RWPE2 (cell line): ENCODE results near the gene SIK3.

Source experiments
- ATAC-seq: fragments of 200-7000 bp; cut with Tn5 transposase; 3 replicates; pipeline ENCODE4 v1.9.1; 2021; ENCODE audit warnings: low read depth
- DNase-seq: peaks from one replicate; pipeline ENCODE4 v3.0.0-alpha.2; 2020; ENCODE audit warnings: low spot score
- H3K27ac ChIP-seq: fragments of 450-650 bp; 2 replicates; pipeline ENCODE4 v1.5.1; 2017; ENCODE audit warnings: mild to moderate bottlenecking; ENCODE audit not compliant: poor library complexity, severe bottlenecking
- H3K27me3 ChIP-seq: fragments of 250-450 bp; sonication (Bioruptor Pico); 2 replicates; pipeline ENCODE4 v1.5.1; 2021; ENCODE audit warnings: mild to moderate bottlenecking, moderate library complexity; ENCODE audit not compliant: insufficient read depth, poor library complexity, severe bottlenecking
- H3K36me3 ChIP-seq: fragments of 250-450 bp; sonication (Bioruptor Pico); 2 replicates; pipeline ENCODE4 v1.5.1; 2020; ENCODE audit warnings: low read depth, mild to moderate bottlenecking, moderate library complexity
- H3K4me1 ChIP-seq: fragments of 250-450 bp; sonication (Bioruptor Pico); 2 replicates; pipeline ENCODE4 v1.5.1; 2021; ENCODE audit warnings: mild to moderate bottlenecking, moderate library complexity; ENCODE audit not compliant: insufficient read depth, poor library complexity, severe bottlenecking
- H3K4me3 ChIP-seq: fragments of 250-450 bp; sonication (Bioruptor Pico); 2 replicates; pipeline ENCODE4 v1.5.1; 2021; ENCODE audit warnings: mild to moderate bottlenecking, moderate library complexity; ENCODE audit not compliant: severe bottlenecking
- H3K9me3 ChIP-seq: fragments of 250-450 bp; sonication (Bioruptor Pico); 2 replicates; pipeline ENCODE4 v1.5.1; 2021; ENCODE audit warnings: mild to moderate bottlenecking, moderate library complexity; ENCODE audit not compliant: severe bottlenecking
- CTCF ChIP-seq: fragments of 450-650 bp; IDR thresholded peaks from one replicate; pipeline ENCODE4 v1.5.1; 2017; ENCODE audit warnings: mild to moderate bottlenecking, moderate library complexity; ENCODE audit not compliant: poor library complexity, severe bottlenecking

SIK3 gene

GRCh38 chr11:116882386-116882785, 215.8 kb downstream of the SIK3 start:
- H3K4me1 ChIP-seq: no peaks in the 10 kb centered on the region
- no peak for DNase-seq
- no peak for ATAC-seq
- no peaks in the 10 kb centered on the region for H3K27me3 ChIP-seq
- no peak overlapping the region for H3K4me3 ChIP-seq
- H3K36me3 ChIP-seq: no peaks in the 10 kb centered on the region
- no peaks in the 10 kb centered on the region for H3K9me3 ChIP-seq
- no peak overlapping the region for H3K27ac ChIP-seq
- no peak for TF ChIP-seq CTCF

- ATAC-seq (no peak), DNase-seq (no peak)
- Histone ChIP-seq H3K9me3 (no peaks in the 10 kb centered on the region), H3K4me1 (no peaks in the 10 kb centered on the region), H3K36me3 (no peaks in the 10 kb centered on the region), H3K27me3 (no peaks in the 10 kb centered on the region), H3K4me3 (no peak overlapping the region), H3K27ac (no peak overlapping the region)
- TF ChIP-seq CTCF: no peak
These were observed 217.1 kb downstream of the SIK3 start for GRCh38 chr11:116881143-116881542.

GRCh38 chr11:116879800-116880625, 218.2 kb downstream of the SIK3 start:
- H3K27ac ChIP-seq: no peak overlapping the region
- H3K4me1 ChIP-seq: no peaks in the 10 kb centered on the region
- H3K4me3 ChIP-seq: no peak overlapping the region
- peak; percentile 88 for ATAC-seq
- H3K9me3 ChIP-seq: no peaks in the 10 kb centered on the region
- peak; percentile 84 for TF ChIP-seq CTCF
- H3K27me3 ChIP-seq: no peaks in the 10 kb centered on the region
- H3K36me3 ChIP-seq: no peaks in the 10 kb centered on the region
- no peak for DNase-seq

- peaks cover 7% of the 10 kb centered on the region for H3K36me3 ChIP-seq
- no peak for ATAC-seq
- DNase-seq: no peak
- no peak overlapping the region for H3K4me3 ChIP-seq
- no peak for TF ChIP-seq CTCF
- H3K27ac ChIP-seq: no peak overlapping the region
- no peaks in the 10 kb centered on the region for H3K9me3 ChIP-seq
- H3K4me1 ChIP-seq: peaks cover 3% of the 10 kb centered on the region
- H3K27me3 ChIP-seq: no peaks in the 10 kb centered on the region
These were observed 221.6 kb downstream of the SIK3 start for GRCh38 chr11:116876656-116877055.

- TF ChIP-seq CTCF: no peak
- Histone ChIP-seq H3K4me1 (peaks cover 14% of the 10 kb centered on the region), H3K36me3 (peaks cover 14% of the 10 kb centered on the region), H3K4me3 (no peak overlapping the region), H3K27ac (no peak overlapping the region), H3K27me3 (no peaks in the 10 kb centered on the region), H3K9me3 (no peaks in the 10 kb centered on the region)
- ATAC-seq (no peak), DNase-seq (no peak)
These were observed 223.0 kb downstream of the SIK3 start for GRCh38 chr11:116875194-116875593.
